IgD-negative memory B cell (primary cell): ENCODE results near the gene KIF5B. TPM values are rescaled to one million over a fixed set of nuclear protein-coding genes. Genes with fewer than 3 reads are reported as not detected.
"Not testable (repeated sequence)": the region's sequence is repeated elsewhere in the genome, so short reads cannot be mapped to it uniquely, and the experiment has no call there.

Experiments used
- H3K27ac Mint-ChIP-seq, 3 donors: one replicate each; pipeline ENCODE4 v1.8.0; 2020 to 2022; ENCODE audit warnings: mild to moderate bottlenecking in 3 of 3, mixed read lengths in 3 of 3, moderate library complexity in 1 of 3
- H3K27me3 Mint-ChIP-seq: one replicate; pipeline ENCODE4 v1.8.0; 2021; ENCODE audit warnings: mixed read lengths
- H3K36me3 Mint-ChIP-seq: one replicate; pipeline ENCODE4 v1.8.0; 2020; ENCODE audit warnings: mild to moderate bottlenecking, mixed read lengths
- H3K4me1 Mint-ChIP-seq, 3 donors: one replicate each; pipeline ENCODE4 v1.8.0; 2020 to 2022; ENCODE audit warnings: mixed read lengths in 3 of 3, mild to moderate bottlenecking in 1 of 3
- H3K4me3 Mint-ChIP-seq, 4 donors: one replicate each; pipeline ENCODE4 v1.8.0; 2020 to 2022; ENCODE audit warnings: mild to moderate bottlenecking in 4 of 4, mixed read lengths in 4 of 4, moderate library complexity in 3 of 4
- H3K9me3 Mint-ChIP-seq, 3 donors: one replicate each; pipeline ENCODE4 v1.8.0; 2020 to 2021; ENCODE audit warnings: mixed read lengths in 3 of 3, mild to moderate bottlenecking in 1 of 3
- polyA plus RNA-seq: library from polyadenylated mRNA; unstranded; fragments of 300-500 nt; fragmentation: Illumina TruSeq; gene quantifications from one replicate; pipeline ENCODE4 v1.2.3, GENCODE V29; 2021

Gene KIF5B
- polyA plus RNA-seq, 1 donor from 2014 or later: 24.6 TPM

- H3K27me3 Mint-ChIP-seq: no peaks in the 10 kb centered on the region
- peaks cover 2 to 4% (median 2%) of the 10 kb centered on the region in 3 donors for H3K4me1 Mint-ChIP-seq
- no peak overlapping the region for H3K4me3 Mint-ChIP-seq
- H3K36me3 Mint-ChIP-seq: peaks cover 1% of the 10 kb centered on the region
- peak overlapping the region in 1 of 3 donors; percentile 43 for H3K27ac Mint-ChIP-seq
- H3K9me3 Mint-ChIP-seq: no peaks in the 10 kb centered on the region
These were observed 49.2 kb downstream of the KIF5B start for GRCh38 chr10:32007026-32007425.

GRCh38 chr10:32005050-32005449 is 51.2 kb downstream of the KIF5B start:
- H3K36me3 Mint-ChIP-seq: peaks cover 3% of the 10 kb centered on the region
- H3K9me3 Mint-ChIP-seq: no peaks in the 10 kb centered on the region
- peaks cover 2 to 5% (median 4%) of the 10 kb centered on the region in 3 donors for H3K4me1 Mint-ChIP-seq
- no peak overlapping the region for H3K4me3 Mint-ChIP-seq
- peak overlapping the region in 1 of 3 donors; percentile 21 for H3K27ac Mint-ChIP-seq
- H3K27me3 Mint-ChIP-seq: no peaks in the 10 kb centered on the region

GRCh38 chr10:32004161-32004591 is 52.0 kb downstream of the KIF5B start:
- H3K27me3 Mint-ChIP-seq: no peaks in the 10 kb centered on the region
- no peaks in the 10 kb centered on the region for H3K9me3 Mint-ChIP-seq
- H3K4me3 Mint-ChIP-seq: no peak overlapping the region
- H3K4me1 Mint-ChIP-seq: peaks cover 2 to 5% (median 4%) of the 10 kb centered on the region in 3 donors
- H3K36me3 Mint-ChIP-seq: peaks cover 2% of the 10 kb centered on the region
- no peak overlapping the region for H3K27ac Mint-ChIP-seq

GRCh38 chr10:32002531-32002930 is 53.7 kb downstream of the KIF5B start:
- Mint-ChIP-seq H3K36me3 (peaks cover 2% of the 10 kb centered on the region), H3K4me1 (peaks cover 2 to 5% (median 4%) of the 10 kb centered on the region in 3 donors), H3K9me3 (no peaks in the 10 kb centered on the region), H3K27ac (no peak overlapping the region), H3K4me3 (no peak overlapping the region), H3K27me3 (no peaks in the 10 kb centered on the region)

- Mint-ChIP-seq H3K27ac (no peak overlapping the region), H3K4me3 (no peak overlapping the region), H3K9me3 (no peaks in the 10 kb centered on the region), H3K27me3 (no peaks in the 10 kb centered on the region), H3K36me3 (peaks cover 2% of the 10 kb centered on the region), H3K4me1 (peaks cover 2 to 5% (median 4%) of the 10 kb centered on the region in 3 donors)
These were observed 55.3 kb downstream of the KIF5B start for GRCh38 chr10:32000937-32001336.

- Mint-ChIP-seq H3K36me3 (peaks cover 2% of the 10 kb centered on the region), H3K27ac (no peak overlapping the region), H3K4me3 (no peak overlapping the region), H3K27me3 (no peaks in the 10 kb centered on the region), H3K9me3 (no peaks in the 10 kb centered on the region), H3K4me1 (peaks cover 2 to 5% (median 4%) of the 10 kb centered on the region in 3 donors)
These were observed 56.4 kb downstream of the KIF5B start for GRCh38 chr10:31999836-32000235.

GRCh38 chr10:31999070-31999660 is 57.1 kb downstream of the KIF5B start:
- no peak overlapping the region for H3K4me3 Mint-ChIP-seq
- H3K4me1 Mint-ChIP-seq: peaks cover 2 to 5% (median 4%) of the 10 kb centered on the region in 3 donors
- H3K36me3 Mint-ChIP-seq: peaks cover 2% of the 10 kb centered on the region
- no peaks in the 10 kb centered on the region for H3K27me3 Mint-ChIP-seq
- H3K27ac Mint-ChIP-seq: no peak overlapping the region
- H3K9me3 Mint-ChIP-seq: no peaks in the 10 kb centered on the region

- Mint-ChIP-seq H3K27me3 (no peaks in the 10 kb centered on the region), H3K9me3 (no peaks in the 10 kb centered on the region), H3K4me1 (no peaks in the 10 kb centered on the region), H3K27ac (no peak overlapping the region), H3K4me3 (no peak overlapping the region), H3K36me3 (no peaks in the 10 kb centered on the region)
These were observed 61.3 kb downstream of the KIF5B start for GRCh38 chr10:31994926-31995325.

- H3K27me3 Mint-ChIP-seq: no peaks in the 10 kb centered on the region
- H3K4me1 Mint-ChIP-seq: no peaks in the 10 kb centered on the region
- no peak overlapping the region for H3K4me3 Mint-ChIP-seq
- no peaks in the 10 kb centered on the region for H3K36me3 Mint-ChIP-seq
- H3K9me3 Mint-ChIP-seq: peaks cover 0 to 6% (median 2%) of the 10 kb centered on the region in 3 donors
- no peak overlapping the region for H3K27ac Mint-ChIP-seq
These were observed 65.3 kb downstream of the KIF5B start for GRCh38 chr10:31990937-31991336.

- H3K36me3 Mint-ChIP-seq, H3K4me3 Mint-ChIP-seq, H3K27ac Mint-ChIP-seq, H3K4me1 Mint-ChIP-seq, H3K9me3 Mint-ChIP-seq, H3K27me3 Mint-ChIP-seq: not testable (repeated sequence)
These were observed 68.4 kb downstream of the KIF5B start for GRCh38 chr10:31987786-31988185.

GRCh38 chr10:31982111-31982510 is 74.1 kb downstream of the KIF5B start:
- Mint-ChIP-seq H3K9me3 (peaks cover 0 to 4% (median 0%) of the 10 kb centered on the region in 3 donors), H3K36me3 (peaks cover 3% of the 10 kb centered on the region), H3K27me3 (peaks cover 3% of the 10 kb centered on the region), H3K27ac (no peak overlapping the region), H3K4me3 (no peak overlapping the region), H3K4me1 (peaks cover 6 to 10% (median 7%) of the 10 kb centered on the region in 3 donors)

- Mint-ChIP-seq H3K36me3 (peaks cover 3% of the 10 kb centered on the region), H3K27me3 (peaks cover 3% of the 10 kb centered on the region), H3K4me1 (peaks cover 6 to 15% (median 12%) of the 10 kb centered on the region in 3 donors), H3K4me3 (no peak overlapping the region), H3K9me3 (no peaks in the 10 kb centered on the region), H3K27ac (no peak overlapping the region)
These were observed 75.8 kb downstream of the KIF5B start for GRCh38 chr10:31980471-31980870.

GRCh38 chr10:31979071-31979470 is 77.2 kb downstream of the KIF5B start:
- not testable (repeated sequence) for H3K4me3 Mint-ChIP-seq, H3K27me3 Mint-ChIP-seq, H3K27ac Mint-ChIP-seq, H3K9me3 Mint-ChIP-seq, H3K36me3 Mint-ChIP-seq
- peaks cover 6 to 15% (median 12%) of the 10 kb centered on the region in 3 donors for H3K4me1 Mint-ChIP-seq

GRCh38 chr10:31978156-31978483 is 78.1 kb downstream of the KIF5B start:
- H3K9me3 Mint-ChIP-seq: no peaks in the 10 kb centered on the region
- H3K4me3 Mint-ChIP-seq: peak overlapping the region in 1 of 4 donors; percentile 4
- H3K36me3 Mint-ChIP-seq: peaks cover 3% of the 10 kb centered on the region
- H3K27ac Mint-ChIP-seq: no peak overlapping the region
- H3K27me3 Mint-ChIP-seq: peaks cover 3% of the 10 kb centered on the region
- H3K4me1 Mint-ChIP-seq: peaks cover 6 to 15% (median 12%) of the 10 kb centered on the region in 3 donors

GRCh38 chr10:31977440-31978155 is 78.6 kb downstream of the KIF5B start:
- Mint-ChIP-seq H3K9me3 (no peaks in the 10 kb centered on the region), H3K36me3 (peaks cover 6% of the 10 kb centered on the region), H3K27me3 (peaks cover 3% of the 10 kb centered on the region), H3K27ac (peak overlapping the region in 2 of 3 donors; percentile 2 to 39), H3K4me1 (peaks cover 6 to 15% (median 12%) of the 10 kb centered on the region in 3 donors), H3K4me3 (peak overlapping the region in 2 of 4 donors; percentile 15 to 35)
